Activated CD4-positive, alpha-beta T cell treated with anti-CD3 and anti-CD28 coated beads, Interleukin-2, amount 50 U/mL, for 48 hours (primary cell): Measurements from ENCODE around the gene NGLY1.

ENCODE experiments used
- DNase-seq, 2 experiments: peaks; one replicate each; pipeline ENCODE4 v3.0.0-alpha.2; 2020

Gene NGLY1

GRCh38 chr3:25707268-25707926, 75.8 kb downstream of the NGLY1 start:
- DNase-seq = no peak

- no peak for DNase-seq
Observed at GRCh38 chr3:25706213-25706612, 77.0 kb downstream of the NGLY1 start.

GRCh38 chr3:25697553-25697952, 85.7 kb downstream of the NGLY1 start:
- no peak for DNase-seq

DNA sequence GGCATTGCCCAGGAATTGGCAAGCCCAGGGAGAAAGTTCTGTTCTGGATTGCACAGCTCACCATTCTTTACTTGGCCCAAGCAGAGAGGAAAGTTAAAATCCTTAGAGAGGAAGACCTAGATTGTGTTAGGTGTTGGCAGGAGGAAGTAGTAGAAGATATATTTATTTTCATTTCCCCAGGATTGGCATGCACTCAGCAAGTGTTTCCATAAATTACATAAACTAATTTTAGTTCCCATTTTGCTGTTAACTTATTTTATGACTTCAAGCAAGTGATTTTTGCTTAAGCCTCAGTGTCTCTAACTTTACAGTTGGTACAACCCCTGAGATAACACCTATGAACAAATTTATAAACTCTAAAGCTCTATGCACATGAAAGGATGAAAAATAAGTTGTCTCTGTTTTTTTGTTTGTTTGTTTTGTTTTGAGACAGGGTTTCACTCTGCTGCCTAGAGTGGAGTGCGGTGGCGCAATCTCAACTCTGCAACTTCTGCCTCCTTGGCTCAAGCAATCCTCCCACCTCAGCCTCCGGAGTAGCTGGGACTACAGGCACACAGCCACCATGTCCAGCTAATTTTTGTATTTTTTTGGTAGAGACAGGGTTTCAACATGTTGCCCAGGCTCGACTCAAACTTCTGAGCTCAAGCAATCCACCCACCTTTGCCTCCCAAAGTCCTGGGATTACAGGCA, 87.4 kb downstream of the NGLY1 start:
- DNase-seq = no peak

DNA sequence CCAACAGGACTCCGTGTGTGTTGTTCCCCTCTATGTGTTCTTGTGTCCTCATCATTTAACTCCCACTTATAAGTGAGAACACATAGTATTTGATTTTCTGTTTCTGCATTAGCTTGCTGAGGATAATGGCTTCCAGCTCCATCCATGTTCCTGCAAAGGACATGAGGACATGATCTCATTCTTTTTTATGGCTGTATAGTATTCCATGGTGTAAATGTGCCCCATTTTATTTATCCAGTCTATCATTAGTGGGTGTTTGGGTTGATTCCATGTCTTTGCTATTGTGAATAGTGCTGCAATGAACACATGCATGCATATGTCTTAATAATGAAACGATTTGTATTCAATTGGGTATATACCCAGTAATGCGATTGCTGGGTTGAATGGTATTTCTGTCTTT, 90.0 kb downstream of the NGLY1 start:
- no peak for DNase-seq

- no peak for DNase-seq
Observed at GRCh38 chr3:25692341-25692740, 90.9 kb downstream of the NGLY1 start.

DNA sequence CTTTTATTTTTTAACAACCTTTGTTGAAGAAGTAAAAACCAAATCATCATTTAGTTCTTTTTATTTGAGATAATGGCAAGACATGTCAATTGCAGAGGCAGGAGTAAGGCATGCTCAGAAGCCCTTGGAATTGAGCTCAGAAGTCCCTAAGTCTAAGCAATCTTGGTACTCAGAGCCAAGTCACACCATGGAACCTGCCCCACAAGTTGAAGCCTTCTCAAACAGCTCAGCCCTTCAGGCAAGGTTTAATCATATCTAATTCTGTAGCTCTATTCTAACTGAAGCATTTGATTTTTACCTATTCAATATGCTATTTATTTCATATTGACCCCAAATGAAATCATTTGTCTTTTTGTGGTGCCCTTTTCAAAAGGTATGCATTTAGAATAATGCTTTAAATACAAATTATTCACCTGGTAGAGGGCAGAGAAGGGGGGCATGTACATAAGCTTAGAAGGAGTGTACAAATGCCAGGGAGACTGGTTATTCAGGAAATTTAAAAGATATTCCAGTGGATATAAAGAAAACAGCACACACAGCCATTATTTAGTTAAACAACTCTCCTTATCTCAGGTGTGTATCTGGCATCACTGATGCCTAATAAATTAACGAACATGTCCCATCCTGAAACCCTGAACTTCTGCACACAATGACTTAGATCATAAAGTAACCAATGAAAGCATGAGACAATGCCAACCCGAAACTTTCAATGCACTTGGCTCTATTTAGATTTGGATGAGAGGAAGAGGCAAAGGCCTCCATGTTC, 92.3 kb downstream of the NGLY1 start:
- no peak for DNase-seq

- no peak for DNase-seq
Observed at GRCh38 chr3:25689226-25689625, 94.0 kb downstream of the NGLY1 start.

DNA sequence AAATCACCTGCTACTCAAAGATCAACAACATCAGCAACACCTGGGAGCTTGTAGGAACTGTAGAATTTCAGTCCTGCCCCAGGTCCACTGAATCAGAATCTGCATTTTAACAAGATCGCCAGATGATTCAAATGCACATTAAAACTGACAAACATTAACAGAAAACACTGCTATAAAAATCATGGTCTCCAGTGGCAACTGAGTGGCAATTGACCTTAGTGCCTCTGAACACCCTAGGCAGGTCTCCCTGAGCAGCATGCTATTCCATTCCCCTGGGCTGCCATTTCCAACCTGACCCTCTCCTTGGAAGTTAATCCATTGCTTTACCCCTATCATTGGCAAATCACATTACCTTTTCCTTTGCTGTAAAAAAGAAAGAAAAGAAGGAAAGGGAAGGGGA, 95.5 kb downstream of the NGLY1 start:
- DNase-seq = no peak

- no peak for DNase-seq
Observed at GRCh38 chr3:25686766-25687165, 96.5 kb downstream of the NGLY1 start.

- no peak for DNase-seq
Observed at GRCh38 chr3:25683882-25684281, 99.4 kb downstream of the NGLY1 start.

DNA sequence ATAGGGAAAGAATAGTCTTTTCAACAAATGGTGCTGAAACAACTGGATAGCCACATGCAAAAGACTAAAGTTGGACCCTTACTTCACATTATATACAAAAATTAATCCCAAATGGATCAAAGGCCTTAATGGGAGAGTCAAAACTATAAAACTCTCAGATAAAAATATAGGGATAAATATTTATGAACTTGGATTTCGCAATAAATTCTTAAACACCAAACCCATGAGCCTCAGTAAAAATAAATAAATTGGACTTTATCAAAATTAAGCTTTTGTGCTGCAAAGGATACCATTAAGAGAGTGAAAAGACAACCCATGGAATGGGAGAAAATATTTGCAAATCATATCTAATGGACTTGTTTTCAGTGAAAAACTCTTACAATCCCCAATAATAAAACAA, 99.8 kb downstream of the NGLY1 start:
- no peak for DNase-seq

DNA sequence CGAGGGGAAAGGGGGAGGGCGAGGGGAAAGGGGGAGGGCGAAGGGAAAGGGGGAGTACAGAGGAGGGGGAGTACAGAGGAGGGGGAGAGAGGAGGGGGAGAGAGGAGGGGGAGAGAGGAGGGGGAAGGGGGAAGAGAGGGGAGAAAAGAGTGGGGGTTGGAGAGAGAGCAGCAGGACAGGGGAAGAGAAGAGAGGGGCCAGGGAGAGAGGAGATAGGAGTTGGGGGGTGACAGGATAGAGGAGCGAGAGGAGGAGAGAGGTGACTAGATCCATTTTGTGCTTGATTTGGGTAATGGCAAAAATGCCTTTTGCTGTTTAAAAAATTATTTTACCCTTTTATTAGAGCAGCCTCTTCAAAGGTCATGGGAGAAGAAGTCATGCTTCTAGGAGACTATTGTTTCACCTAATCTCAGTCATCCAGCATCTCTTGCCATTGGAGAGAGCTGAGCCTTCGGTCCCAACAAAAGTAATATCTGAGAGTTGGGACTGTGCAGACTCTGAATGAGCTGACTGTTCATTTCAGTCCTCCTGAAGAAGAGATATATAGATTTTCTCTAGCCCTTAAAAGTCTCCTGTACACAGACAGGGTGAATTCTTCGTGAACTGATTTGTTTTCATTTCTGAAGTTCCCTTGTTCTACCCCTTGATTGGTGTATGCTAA, 103.5 kb downstream of the NGLY1 start:
- DNase-seq = no peak

GRCh38 chr3:25679166-25679565, 104.1 kb downstream of the NGLY1 start:
- no peak for DNase-seq

GRCh38 chr3:25678581-25678980, 104.7 kb downstream of the NGLY1 start:
- no peak for DNase-seq

- DNase-seq = no peak
Observed at GRCh38 chr3:25677121-25677520, 106.1 kb downstream of the NGLY1 start.

DNA sequence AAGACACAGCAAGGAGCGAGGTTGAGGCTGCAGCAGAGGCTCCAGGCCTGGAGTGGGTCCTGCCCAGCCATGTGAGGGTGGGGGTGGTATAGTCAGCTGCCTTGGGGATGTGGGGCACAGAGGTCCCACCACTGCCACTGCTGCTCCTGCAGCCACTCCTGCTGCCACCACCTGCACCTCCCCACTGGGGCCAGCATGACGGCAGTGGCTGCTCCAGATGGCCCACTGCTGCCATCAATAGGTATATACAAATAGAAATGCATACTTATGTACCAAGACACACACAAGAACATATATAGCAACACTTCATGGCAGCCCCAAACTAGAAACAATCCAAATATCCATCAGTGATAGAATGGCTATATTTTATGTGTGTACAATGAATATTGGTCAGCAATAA, 108.6 kb downstream of the NGLY1 start:
- no peak for DNase-seq

GRCh38 chr3:25673738-25674298, 109.4 kb downstream of the NGLY1 start:
- DNase-seq = no peak
